GM10266 (cell line): Measurements from ENCODE around the gene PRDM16.
"Not testable (repeated sequence)": the region's sequence is repeated elsewhere in the genome, so short reads cannot be mapped to it uniquely, and the experiment has no call there.

Experiments
- DNase-seq: peaks from one replicate; pipeline ENCODE4 v3.0.0; 2012; ENCODE audit errors: extremely low spot score
- TF ChIP-seq, protein P1 (sequence below): IDR thresholded peaks from 2 replicates; pipeline ENCODE4 v1.5.1; 2012; ENCODE audit warnings: mild to moderate bottlenecking, low read depth; ENCODE audit not compliant: control insufficient read depth, insufficient read depth; ENCODE audit errors: missing control alignments

PRDM16 gene

DNA sequence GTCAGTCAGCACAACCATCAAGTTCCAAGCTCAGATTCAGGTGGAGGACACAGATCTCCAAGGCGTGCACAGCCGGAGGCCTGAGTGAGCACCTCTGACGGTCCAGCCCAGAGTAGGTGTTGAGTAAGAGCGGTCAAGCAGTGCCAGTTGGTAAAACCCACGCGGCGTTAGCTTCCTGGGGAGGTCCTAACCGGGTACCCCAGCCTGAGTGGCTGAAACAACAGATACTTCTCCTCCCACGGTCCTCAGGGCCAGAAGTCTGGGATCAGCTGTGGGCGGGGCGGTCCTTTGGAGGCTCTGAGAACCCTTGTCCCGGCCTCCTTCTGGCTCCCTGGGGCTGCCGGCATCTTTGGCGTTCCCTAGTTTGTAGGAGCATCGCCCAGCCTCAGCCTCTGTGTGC is 94.4 kb downstream of the PRDM16 start:
- TF ChIP-seq, protein P1, sequence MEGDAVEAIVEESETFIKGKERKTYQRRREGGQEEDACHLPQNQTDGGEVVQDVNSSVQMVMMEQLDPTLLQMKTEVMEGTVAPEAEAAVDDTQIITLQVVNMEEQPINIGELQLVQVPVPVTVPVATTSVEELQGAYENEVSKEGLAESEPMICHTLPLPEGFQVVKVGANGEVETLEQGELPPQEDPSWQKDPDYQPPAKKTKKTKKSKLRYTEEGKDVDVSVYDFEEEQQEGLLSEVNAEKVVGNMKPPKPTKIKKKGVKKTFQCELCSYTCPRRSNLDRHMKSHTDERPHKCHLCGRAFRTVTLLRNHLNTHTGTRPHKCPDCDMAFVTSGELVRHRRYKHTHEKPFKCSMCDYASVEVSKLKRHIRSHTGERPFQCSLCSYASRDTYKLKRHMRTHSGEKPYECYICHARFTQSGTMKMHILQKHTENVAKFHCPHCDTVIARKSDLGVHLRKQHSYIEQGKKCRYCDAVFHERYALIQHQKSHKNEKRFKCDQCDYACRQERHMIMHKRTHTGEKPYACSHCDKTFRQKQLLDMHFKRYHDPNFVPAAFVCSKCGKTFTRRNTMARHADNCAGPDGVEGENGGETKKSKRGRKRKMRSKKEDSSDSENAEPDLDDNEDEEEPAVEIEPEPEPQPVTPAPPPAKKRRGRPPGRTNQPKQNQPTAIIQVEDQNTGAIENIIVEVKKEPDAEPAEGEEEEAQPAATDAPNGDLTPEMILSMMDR: no peak
- no peak for DNase-seq

- TF ChIP-seq, protein P1: no peak
- no peak for DNase-seq
Measured at GRCh38 chr1:3164671-3165070, 95.7 kb downstream of the PRDM16 start.

DNA sequence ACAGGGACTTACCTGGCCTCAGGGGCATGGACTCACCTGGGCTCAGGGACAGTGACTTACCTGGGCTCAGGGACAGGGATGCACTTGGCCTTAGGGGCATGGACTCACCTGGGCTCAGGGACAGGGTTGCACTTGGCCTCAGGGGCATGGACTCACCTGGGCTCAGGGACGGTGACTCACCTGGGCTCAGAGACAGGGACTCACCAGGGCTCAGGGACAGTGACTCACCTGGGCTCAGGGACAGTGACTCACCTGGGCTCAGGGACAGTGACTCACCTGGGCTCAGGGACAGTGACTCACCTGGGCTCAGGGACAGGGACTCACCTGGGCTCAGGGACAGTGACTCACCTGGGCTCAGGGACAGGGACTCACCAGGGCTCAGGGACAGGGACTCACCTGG is 96.2 kb downstream of the PRDM16 start:
- not testable (repeated sequence) for DNase-seq

DNA sequence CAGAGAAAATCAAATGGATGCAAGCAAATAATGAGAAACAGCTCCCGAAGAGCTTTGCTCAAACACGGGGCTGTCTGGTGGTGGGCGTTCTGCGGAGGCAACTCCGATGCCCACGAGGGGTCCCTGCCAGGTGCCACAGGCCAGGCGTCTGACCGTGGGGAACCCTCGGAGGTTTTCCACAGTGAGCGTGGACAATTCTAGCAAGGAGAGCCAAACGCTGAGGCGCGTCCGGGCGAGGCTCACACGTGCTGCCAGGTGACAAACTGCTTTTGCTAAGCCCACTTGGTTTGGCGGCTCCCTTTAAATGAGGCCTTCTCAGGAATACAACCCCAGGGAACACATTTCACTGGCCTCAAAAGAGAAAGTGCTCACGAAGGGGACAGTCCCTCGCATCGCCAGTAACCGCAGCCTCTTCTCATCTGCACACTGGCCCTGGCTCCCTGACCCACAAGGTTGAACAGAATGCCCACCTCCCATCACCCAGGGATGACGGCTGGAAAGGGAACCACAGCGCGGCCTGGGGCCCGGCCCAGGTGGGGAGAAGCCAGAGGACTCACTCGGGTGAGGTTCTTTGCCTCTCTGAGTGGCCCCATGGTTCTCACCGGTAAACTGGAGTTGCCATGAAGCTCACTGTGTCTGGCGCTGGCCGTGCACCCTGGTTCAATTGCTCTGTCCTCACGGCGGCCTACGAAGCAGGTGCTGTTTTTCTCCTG is 97.4 kb downstream of the PRDM16 start:
- DNase-seq: no peak
- TF ChIP-seq, protein P1: no peak

GRCh38 chr1:3167255-3167654 is 98.3 kb downstream of the PRDM16 start:
- no peak for DNase-seq
- TF ChIP-seq, protein P1: no peak

- TF ChIP-seq, protein P1: no peak
Measured at GRCh38 chr1:3168678-3169077, 99.7 kb downstream of the PRDM16 start.

GRCh38 chr1:3169665-3170356 is 100.8 kb downstream of the PRDM16 start:
- TF ChIP-seq, protein P1: no peak
- DNase-seq: no peak

More at GRCh38 chr1:3168678-3169077, 99.7 kb downstream of the PRDM16 start:
- DNase-seq: no peak
